Stimulated activated CD8-positive, alpha-beta memory T cell treated with anti-CD3 and anti-CD28 coated beads, Interleukin-7, amount 100 ng/mL, for 1 hour (primary cell): ENCODE data around the gene ANAPC10.
"Not testable (repeated sequence)": the region's sequence is repeated elsewhere in the genome, so short reads cannot be mapped to it uniquely, and the experiment has no call there.

Experiments used
- DNase-seq, 2 donors: peaks; one replicate each; pipeline ENCODE4 v3.0.0-alpha.2; 2020; ENCODE audit warnings: low read depth in 2 of 2

The ANAPC10 gene, protein sequence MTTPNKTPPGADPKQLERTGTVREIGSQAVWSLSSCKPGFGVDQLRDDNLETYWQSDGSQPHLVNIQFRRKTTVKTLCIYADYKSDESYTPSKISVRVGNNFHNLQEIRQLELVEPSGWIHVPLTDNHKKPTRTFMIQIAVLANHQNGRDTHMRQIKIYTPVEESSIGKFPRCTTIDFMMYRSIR

DNA sequence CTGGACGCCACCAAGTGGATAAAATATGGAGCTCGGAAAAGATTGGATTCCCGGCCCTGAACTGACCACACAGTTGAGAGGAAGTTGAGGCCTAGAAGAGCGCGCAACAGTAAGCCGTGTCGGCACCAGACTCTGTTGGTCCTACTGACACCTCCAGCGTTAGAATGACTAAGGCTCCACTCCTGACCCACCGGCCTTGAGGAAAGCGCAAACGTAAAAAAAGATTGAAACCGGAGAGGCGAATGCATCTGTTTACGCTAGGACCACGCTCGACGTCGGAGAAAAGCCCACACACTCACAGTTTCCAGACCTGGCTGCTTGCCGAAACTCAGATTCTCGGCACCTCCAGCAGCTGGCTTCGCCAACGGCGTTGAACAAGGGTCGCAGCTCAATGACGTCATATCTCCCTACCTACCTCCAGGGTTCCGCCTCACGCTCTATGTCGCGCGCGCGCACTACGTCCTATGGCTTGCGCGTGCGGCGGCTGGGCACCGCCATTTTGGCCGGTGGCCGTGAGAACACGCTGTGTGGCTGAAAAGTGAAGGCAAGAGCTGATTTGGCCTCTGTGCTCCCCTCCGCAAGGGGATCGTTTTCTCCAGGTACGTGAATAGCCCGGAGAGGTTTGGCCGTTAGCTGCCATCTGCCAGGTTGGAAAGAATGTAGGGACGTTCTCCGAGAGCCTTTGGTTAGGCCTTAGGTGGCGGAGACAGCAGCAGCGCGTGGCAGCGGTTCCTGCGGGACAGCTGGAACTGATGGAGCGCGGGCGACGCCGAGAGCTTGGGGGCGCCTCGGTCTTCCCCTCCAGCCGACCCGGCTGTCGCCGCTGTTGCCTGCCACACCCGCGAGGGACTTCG is at the start of gene ANAPC10, which contains the start of gene ABCE1:
ANAPC10 (minus strand) TSS at position 376 of the 854 bp plus-strand sequence. CDS start 2,097 bp downstream, outside the sequence.
ABCE1 (plus strand) TSS at position 491 of the 854 bp plus-strand sequence. CDS start 6,102 bp downstream, outside the sequence.
- peak; percentile 92 to 93 for DNase-seq

DNA sequence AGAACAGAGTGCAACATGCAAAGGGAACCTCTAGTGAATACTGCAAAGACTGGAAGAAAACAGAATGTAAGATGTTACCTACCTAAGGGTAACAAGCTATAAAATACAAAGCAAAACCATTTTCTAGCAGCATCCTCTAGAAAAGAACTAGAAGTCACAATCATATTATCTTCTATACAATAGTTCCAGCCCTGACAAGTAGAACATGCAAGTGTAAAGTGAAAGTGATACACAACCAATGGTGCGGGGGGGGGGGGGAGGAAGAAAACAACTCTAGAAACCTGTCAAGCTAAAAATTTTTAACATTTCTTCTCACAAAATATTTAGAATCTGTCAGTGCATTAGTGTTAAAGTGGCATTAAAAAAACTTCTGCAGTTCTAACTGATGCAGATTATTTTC is 38.2 kb upstream of the ANAPC10 start:
- not testable (repeated sequence) for DNase-seq

DNA sequence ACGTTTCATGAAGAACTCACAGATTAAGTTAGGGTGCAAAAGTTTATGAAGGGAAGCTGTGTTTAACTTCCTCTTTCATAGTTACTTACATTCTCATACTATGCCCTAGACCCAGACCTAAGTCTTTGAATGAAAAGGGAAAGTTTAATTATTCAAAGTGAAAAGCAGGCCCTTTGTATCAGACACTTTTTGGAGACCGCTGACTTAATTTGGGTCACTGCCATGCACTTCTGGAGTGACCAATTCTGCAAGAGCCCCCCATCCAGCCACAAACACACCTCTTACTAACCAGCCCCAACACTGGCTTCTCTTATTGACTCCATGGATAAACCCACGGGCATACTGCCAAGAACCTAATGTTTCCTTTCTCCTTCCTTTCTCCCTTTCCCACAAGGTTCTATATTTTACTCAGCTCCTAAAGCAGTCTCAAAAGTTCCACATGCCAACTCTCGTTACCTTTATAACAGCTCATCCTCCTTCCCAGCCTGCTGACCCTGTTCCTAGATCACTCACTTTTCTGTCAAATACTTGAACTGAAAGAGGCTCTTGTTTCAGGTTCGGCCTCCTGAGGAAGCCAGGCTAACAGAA is 34.6 kb upstream of the ANAPC10 start:
- no peak for DNase-seq

DNA sequence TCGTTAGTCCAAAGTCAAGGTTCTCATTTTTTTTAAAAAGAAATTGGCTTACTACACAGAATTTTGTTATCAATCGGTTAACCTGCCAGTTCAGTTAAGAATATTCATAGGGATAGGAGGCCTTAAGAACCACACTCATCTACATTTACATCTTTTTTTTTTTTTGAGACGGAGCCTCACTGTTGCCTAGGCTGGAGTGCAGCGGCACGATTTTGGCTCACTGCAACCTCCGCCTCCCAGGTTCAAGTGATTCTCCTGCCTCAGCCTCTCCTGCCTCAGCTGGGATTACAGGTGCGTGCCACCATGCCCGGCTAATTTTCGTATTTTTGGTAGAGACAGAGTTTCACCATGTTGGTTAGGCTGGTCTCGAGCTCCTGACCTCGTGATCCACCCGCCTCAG is 33.9 kb upstream of the ANAPC10 start:
- no peak for DNase-seq

DNA sequence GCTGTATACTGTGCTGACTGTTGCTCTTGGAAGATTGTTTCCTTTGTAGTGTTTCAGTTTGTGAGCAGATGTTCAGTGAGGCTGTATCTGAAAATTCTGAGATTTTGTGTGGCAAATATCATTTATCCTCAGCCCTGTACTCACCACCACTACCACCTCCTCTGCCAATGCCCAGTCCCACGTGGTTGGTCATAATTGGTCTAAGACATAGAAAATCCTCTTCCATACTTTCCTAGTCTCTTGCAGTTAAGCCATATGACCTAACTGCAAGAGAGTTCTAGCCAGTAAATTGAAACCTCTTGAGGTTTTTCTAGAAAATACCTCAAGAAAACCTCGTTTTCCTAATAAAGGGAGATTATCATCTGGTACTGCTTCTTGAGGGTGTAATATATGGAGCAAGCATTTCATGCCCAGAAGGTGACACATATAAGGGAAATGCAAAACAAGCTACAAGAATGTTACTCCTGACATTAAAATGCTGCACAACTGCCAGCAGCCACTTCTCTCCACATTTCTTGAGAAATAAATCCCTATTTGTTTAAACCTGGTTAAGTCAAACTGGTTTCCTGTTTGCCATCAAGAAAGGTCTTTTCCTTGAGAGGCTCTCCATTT is 32.9 kb upstream of the ANAPC10 start:
- DNase-seq, result no peak

DNA sequence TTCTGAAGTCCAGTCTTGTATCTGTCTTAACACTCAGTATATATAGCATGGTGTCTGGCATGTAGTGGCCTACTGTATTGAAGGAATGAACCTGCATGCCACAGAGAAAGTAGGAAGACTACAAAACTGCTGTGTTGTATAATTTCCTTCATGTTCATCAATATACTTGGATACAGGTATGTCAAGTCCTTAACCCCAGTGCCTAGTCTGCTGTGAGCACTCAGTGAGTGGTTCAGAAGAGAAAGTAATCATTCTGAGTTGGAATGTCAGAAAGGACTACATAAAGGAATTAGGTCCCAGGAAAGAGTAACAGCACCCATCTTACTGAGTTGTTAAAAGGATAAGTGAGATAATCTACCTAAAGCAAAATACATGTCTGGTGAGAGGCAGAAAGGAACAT is 32.1 kb upstream of the ANAPC10 start:
- DNase-seq, result no peak

DNA sequence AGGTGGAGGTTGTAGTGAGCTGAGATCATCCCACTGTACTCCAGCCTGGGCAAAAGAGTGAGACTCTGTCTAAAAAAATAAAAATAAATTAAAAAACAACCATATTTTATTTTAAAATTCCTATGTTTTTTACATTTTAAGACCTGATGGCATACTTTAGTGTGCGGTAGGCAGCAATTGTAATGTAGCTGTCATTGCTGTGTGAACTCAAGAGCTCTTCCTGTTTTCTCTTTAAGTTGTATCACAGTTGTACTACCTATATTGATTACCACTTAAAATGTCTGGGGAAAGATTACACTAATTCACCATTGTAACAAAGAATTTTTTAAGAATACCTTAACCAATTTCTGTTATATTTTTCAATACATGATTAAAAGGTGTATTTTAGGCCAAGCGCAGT is 27.4 kb upstream of the ANAPC10 start:
- no peak for DNase-seq

DNA sequence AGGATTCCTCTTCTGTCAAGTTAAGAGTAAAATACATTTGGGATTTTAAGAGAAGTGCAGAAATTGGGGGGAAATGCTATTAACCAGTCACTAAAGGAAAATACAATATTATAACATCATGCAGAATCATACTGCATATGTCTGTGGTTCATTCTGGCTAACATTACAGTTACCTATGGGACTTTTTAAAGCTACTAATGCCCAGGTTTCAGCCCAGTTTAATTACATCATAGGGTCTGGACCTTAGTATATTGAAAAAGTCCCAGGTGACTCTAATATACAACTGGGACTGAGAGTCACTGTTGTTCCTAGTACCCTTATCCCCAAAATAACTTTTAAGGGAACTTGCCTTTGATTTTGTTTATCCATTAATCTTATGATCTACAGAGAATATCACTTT is 10.1 kb upstream of the ANAPC10 start:
- no peak for DNase-seq

DNA sequence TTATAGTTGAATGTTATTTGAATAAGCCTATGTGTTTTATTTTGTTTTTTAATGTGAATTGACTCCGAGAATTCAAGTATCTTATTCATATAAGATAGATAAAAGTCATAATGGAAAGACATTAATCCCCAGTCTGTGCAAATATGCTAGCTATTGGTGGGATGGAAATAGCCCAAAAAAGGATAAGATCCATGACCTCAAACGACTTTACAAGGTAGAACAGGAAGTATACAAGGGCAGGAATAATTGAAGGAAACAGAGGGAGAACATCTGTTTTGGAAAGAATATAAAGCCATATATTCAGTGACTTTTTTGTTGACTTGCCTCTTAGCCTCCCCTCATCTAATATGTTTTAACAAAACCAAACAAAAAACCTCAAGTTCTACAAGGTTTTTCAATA is 9.1 kb upstream of the ANAPC10 start:
- DNase-seq, result no peak

DNA sequence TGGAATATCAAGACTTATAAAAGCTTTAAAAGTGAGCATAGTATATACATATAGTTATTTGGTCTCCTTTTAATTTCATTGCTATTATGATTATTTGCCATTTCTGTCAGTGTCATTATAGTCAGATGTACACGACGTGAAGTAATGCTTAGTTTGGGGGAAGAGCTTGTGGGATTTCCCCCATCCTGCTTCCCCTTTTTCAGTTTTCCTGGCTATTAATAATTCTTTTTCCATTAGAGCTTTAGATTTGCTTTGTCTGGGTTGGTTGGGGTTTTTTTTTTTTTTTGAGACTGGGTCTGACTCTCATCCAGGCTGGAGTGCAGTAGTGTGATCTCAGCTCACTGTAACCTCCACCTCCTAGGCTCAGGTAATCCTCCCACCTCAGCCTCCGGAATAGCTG is 5.5 kb upstream of the ANAPC10 start:
- DNase-seq, result no peak

DNA sequence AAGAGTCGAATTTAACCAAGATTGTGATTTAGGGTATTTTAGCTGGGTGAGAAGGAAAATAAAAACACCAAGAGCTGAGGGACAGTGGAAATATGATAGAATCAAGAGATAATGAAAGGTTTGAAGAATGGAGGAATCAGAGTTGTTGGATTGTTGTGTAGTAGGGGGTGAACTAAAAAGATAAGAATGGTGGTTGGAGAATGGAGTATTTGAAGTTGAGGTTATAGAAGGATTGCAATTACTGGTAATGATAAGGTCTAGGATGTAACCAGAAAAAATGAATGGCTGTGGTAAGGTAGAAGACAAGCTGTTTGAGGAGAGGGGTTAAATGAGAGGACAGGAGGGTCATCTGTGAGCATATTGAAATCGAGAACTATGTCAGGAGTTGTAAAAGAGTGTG is 4.6 kb upstream of the ANAPC10 start:
- DNase-seq, result no peak

DNA sequence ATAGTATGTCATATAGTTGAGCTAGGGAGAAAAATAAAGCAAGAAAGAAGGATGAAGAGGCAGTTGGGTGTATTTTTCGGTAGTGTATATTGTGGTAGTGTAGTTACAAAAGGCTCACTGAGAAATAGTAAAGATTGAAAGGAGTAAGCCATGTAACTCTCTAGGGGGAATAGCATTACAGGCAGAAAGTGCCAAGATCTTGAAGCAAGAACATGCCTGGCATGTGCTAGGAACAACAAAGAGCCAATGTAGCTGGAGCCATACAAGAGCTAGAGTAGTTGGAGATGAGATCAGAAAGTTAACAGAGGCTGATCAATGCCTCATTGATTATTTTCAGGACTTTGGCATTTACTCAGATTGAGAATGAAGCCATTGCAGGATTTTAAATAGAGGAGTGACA is 3.1 kb upstream of the ANAPC10 start:
- DNase-seq, result no peak

DNA sequence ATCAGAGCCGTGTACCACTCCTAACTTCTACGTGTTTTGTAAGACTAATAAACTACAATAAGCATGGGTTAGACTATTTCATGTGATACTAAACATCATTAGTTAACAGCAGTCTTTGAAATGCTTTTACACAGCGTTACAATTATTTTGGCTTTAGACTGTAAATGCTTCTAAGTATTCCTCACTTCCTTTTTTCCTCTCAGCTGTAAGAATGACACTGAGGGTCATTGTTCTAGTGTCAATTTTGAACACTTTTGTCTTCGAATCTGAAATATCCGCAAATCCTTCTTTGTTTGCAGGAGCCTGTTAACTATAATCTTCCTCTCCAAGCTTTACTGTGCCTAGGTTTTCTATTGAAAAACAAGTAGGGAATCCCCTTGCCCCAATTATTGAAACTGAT is 1.7 kb upstream of the ANAPC10 start:
- DNase-seq, result no peak

DNA sequence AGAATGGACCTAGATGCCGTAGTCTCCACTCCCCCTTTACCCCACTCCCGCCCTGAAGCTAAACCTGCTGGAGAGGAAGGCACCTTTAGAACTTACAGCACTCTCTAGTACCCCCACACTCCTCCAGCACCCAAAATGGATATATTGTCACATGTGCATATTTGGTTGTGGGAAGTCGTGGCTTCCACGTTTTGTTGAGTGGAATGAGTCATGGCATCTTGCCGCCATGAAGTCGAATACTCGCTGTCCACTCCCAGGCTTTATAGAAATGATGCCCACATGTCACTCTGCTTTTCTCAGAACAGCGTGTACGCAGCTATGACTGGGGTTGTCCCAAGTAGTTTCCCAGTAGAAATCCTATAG is 660 bp upstream of the ANAPC10 start:
- peak; percentile 5 to 8 for DNase-seq

DNA sequence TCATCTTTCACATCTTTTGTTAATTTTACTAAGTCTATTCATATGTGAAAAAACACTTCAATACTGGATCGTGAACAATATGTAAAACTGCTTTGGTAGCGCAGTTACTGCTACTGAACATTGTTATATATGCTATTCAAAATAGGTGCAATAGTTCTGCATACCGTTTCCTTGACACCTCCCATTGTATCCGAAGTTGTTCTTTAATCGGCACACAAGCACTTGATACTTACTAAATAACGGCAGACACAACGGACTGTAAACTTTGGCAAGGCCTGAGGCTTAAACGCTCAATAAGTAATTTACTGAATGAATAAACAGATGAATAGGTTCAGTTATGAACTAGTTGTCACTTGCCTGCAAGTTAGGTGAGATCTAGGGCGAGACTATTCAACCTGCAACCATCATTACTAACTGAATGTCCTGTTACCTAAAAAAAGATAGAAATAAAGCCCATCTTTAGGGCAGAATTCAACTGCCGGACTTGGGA is 620 bp downstream of the ANAPC10 start:
- DNase-seq, result no peak

DNA sequence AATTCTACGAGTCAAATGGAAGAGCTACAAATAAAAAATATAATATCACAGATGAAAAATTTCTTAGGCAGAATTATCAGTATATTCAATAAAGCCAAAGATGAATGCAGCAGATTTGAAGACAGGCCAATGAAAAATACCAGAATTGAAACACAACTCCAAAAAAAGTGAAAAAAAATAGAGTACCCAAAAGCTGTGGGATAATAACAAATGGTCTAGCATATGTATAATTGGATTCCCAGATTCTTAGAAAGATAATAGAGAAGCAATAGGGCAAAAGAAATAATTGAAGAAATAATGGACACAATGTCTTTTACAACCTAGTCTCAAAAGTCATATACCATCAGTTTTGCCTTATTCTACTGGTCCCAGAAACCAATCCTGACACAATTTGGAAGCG is 4.4 kb downstream of the ANAPC10 start:
- DNase-seq, result no peak

DNA sequence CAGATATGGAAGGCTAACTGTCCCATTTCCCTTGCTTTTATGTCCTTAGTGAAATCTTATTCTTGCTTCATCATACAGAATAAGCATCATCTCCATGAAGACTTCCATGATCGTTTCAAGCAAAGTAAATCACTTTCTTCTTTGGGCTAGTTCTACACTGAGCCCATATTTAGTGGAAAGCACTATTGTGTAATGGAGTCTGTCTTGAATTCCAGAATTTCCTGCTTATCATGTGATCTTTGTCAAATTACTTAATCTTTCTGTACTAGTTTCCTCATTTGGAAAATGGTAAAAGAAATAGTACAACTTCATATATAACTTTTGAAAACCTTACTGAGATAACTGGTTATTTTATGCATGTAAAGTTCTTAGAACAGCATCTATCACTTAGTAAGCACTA is 7.6 kb downstream of the ANAPC10 start:
- no peak for DNase-seq

DNA sequence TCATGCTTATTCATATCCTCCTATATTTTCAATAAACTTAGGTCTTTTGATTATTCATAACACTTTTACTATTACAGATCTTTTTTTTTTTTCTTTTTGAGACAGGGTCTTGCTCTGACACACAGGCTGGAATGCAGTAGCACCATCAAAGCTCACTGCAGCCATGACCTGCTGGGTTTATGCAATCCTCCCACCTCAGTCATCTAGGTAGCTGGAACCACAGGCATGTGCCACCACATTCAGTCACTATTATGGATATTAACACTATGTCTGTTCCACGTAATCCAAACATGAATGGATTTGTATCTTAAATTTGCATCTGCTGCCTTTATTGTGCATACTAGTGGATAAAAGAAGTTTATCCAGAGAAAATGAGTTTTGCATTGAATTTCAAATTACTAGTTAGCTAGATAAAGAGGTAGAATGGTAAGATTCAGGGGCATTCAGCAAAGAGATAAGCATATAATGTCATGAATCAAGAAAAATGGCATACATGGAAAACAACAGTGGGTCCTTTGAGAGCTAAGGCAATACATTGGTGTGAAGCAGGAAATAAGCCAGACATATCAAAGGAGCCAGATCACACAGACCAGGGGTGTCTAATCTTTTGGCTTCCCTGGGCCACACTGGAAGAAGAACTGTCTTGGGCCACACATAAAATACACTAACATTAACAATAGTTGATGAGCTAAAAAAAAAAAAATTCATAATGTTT is 13.9 kb downstream of the ANAPC10 start:
- DNase-seq, result no peak

DNA sequence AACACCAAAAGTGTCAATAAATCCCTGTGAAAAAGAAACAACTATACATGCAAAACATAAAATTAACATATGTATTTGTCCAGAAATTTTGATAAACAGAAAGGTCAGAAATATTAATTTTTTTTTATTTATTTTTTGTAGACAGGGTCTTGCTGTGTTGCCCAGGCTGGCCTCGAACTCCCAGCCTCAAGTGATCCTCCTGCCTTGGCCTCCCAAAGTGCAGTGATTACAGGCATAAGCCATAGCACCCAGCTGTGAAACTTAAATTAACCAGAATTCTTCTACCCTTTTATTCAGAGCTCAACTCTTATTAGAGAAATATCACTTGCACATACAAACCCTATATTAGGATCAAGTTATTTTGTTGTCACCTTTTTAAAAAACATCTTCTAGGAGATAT is 16.2 kb downstream of the ANAPC10 start:
- DNase-seq, result no peak

DNA sequence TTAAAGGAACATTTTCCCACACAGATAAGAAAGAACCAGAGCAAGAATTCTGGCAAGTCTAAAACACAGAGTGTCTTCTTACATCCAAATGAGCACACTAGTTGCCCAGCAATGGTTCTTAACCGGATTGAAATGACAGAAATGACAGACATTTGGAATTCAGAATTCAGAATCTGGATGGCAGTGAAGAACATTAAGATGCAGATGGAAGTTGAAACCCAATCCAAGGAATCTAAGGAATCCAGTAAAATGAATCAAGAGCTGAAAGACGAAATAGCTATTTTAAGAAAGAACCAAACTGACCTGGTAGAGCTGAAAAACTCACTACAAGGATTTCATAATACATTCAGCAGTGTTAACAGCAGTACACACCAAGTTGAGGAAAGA is 21.5 kb downstream of the ANAPC10 start:
- DNase-seq, result no peak

DNA sequence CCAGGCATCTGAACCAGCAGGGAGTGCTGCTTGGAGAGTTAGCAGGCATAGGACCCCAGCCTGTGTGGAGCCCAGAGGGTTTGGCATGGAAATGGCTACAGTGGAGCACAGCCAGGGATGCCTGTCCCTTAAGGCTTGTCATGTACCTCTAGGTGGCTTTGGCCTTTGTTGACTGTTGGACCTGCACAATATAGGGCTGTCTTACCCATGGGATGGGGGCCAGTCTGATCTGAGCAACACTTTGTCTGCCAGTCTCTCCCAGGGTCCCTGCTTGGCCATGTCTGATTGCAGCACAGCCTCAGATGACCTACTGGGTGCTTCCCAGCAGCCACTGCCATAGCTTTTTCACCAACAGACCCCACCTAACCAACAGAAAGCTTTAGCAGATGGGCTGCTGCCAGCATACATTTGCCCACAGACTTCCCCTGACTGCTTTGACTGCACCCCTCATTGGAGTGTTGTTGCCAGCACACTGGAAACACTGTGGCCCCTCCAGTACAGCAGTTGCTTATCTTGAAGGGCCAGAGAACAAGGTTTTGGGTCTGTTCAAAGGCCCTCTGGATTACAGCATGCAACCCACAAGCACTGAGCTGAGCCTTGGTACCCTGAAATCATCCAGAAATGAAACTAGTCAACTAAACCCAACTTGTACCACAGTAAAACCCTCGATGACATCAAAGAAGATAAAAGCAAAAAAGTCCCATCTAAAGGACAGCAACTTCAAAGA is 22.1 kb downstream of the ANAPC10 start:
- DNase-seq, result no peak
